Cardiac atrium fibroblast (primary cell): ENCODE measurements around the gene TBR1. TPM values are rescaled to one million over a fixed set of nuclear protein-coding genes. Genes with fewer than 3 reads are reported as not detected.

Source experiments
- total RNA-seq: library from RNA; depleted of rRNA; stranded (reverse); fragments of >200 nt; gene quantifications from 2 replicates; pipeline ENCODE4 v1.2.3, GENCODE V29; 2015

The TBR1 gene
- not detected in 2 replicates for total RNA-seq

DNA sequence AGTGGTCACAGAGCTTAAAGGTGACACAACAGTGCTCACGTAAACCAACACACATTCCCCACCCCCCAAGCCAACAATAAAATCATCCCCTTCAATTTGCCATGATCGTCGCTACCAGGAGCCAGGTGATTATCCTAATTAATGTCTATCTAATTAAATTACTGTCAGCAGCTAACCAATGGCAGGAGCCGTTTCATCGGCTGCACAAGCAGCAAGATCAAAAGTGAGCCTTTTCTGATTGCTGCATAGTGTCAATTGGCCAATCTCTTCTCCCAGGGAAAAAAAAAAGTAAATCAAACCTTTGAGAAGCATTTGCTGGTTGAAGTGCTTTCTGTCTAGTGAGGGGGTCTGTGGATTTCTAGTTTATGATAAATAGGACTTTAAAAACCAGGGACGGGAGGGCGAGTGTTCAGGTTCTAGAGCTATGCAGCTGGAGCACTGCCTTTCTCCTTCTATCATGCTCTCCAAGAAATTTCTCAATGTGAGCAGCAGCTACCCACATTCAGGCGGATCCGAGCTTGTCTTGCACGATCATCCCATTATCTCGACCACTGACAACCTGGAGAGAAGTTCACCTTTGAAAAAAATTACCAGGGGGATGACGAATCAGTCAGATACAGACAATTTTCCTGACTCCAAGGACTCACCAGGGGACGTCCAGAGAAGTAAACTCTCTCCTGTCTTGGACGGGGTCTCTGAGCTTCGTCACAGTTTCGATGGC is at the start of gene TBR1:
TSS of gene TBR1 (plus strand) at position 311 of the 721 bp plus-strand sequence. CDS start at position 425, 114 bp downstream.

Other genes with a start within 250 kb of the TBR1 start
- 67.9 and 77.3 TPM in 2 replicates for gene PSMD14, start 107.9 kb upstream of the TBR1 start, total RNA-seq
- gene SLC4A10, start 208.1 kb downstream of the TBR1 start, total RNA-seq = not detected in 2 replicates